SJCRH30 (cell line): ENCODE results near the gene SPRR3. TPM values are rescaled to one million over a fixed set of nuclear protein-coding genes. Genes with fewer than 3 reads are reported as not detected.

Experiments
- DNase-seq, 2 experiments: peaks; one replicate each; pipeline ENCODE4 v3.0.0-alpha.2; 2015 to 2020
- H3K27ac ChIP-seq: fragments of 250-450 bp; sonication (Bioruptor Pico); 2 replicates; pipeline ENCODE4 v1.5.1; 2020; ENCODE audit warnings: mild to moderate bottlenecking, moderate library complexity
- H3K27me3 ChIP-seq: fragments of 250-450 bp; sonication (Bioruptor Pico); 2 replicates; pipeline ENCODE4 v1.5.1; 2020; ENCODE audit warnings: mild to moderate bottlenecking, moderate library complexity
- H3K36me3 ChIP-seq: fragments of 250-450 bp; sonication (Bioruptor Pico); 2 replicates; pipeline ENCODE4 v1.5.1; 2020; ENCODE audit warnings: mild to moderate bottlenecking, moderate library complexity
- H3K4me1 ChIP-seq: fragments of 250-450 bp; sonication (Bioruptor Pico); 2 replicates; pipeline ENCODE4 v1.5.1; 2020; ENCODE audit warnings: mild to moderate bottlenecking, moderate library complexity
- H3K4me3 ChIP-seq: fragments of 250-450 bp; sonication (Bioruptor Pico); 2 replicates; pipeline ENCODE4 v1.5.1; 2020; ENCODE audit warnings: mild to moderate bottlenecking, moderate library complexity
- H3K9me3 ChIP-seq: fragments of 250-450 bp; sonication (Bioruptor Pico); replicated peaks from 2 replicates; pipeline ENCODE4 v1.5.1; 2020; ENCODE audit warnings: mild to moderate bottlenecking, moderate library complexity
- total RNA-seq: library from RNA; depleted of rRNA; stranded (reverse); fragments of >200 nt; shearing (Covaris generic); gene quantifications from 2 replicates; pipeline ENCODE4 v1.2.3, GENCODE V29; 2014

The SPRR3 gene
- total RNA-seq, 1 experiment from 2014 or later = not detected

GRCh38 chr1:152972196-152972886 lies 29.2 kb upstream of the SPRR3 start:
- Histone ChIP-seq H3K36me3 (no peaks in the 10 kb centered on the region), H3K27ac (no peak overlapping the region), H3K4me3 (no peak overlapping the region), H3K27me3 (no peaks in the 10 kb centered on the region), H3K9me3 (no peaks in the 10 kb centered on the region), H3K4me1 (no peaks in the 10 kb centered on the region)
- no peak for DNase-seq

- Histone ChIP-seq H3K9me3 (no peaks in the 10 kb centered on the region), H3K4me3 (no peak overlapping the region), H3K36me3 (no peaks in the 10 kb centered on the region), H3K27me3 (no peaks in the 10 kb centered on the region), H3K4me1 (no peaks in the 10 kb centered on the region), H3K27ac (no peak overlapping the region)
- DNase-seq = no peak
Observed at GRCh38 chr1:152976688-152977087, 24.9 kb upstream of the SPRR3 start.

- no peak for DNase-seq
- H3K27ac ChIP-seq = no peak overlapping the region
- no peaks in the 10 kb centered on the region for H3K4me1 ChIP-seq
- H3K36me3 ChIP-seq = no peaks in the 10 kb centered on the region
- H3K27me3 ChIP-seq = no peaks in the 10 kb centered on the region
- H3K9me3 ChIP-seq = no peaks in the 10 kb centered on the region
- H3K4me3 ChIP-seq = no peak overlapping the region
Observed at GRCh38 chr1:152977614-152978013, 23.9 kb upstream of the SPRR3 start.

- Histone ChIP-seq H3K27ac (no peak overlapping the region), H3K36me3 (no peaks in the 10 kb centered on the region), H3K27me3 (no peaks in the 10 kb centered on the region), H3K4me3 (no peak overlapping the region), H3K4me1 (no peaks in the 10 kb centered on the region), H3K9me3 (no peaks in the 10 kb centered on the region)
- no peak for DNase-seq
Observed at GRCh38 chr1:152980676-152981075, 20.9 kb upstream of the SPRR3 start.

- Histone ChIP-seq H3K9me3 (no peaks in the 10 kb centered on the region), H3K4me3 (no peak overlapping the region), H3K36me3 (no peaks in the 10 kb centered on the region), H3K27ac (no peak overlapping the region), H3K4me1 (no peaks in the 10 kb centered on the region), H3K27me3 (no peaks in the 10 kb centered on the region)
- DNase-seq = no peak
Observed at GRCh38 chr1:152981146-152981871, 20.2 kb upstream of the SPRR3 start.

GRCh38 chr1:152982076-152982475 lies 19.5 kb upstream of the SPRR3 start:
- DNase-seq = no peak
- H3K27ac ChIP-seq = no peak overlapping the region

GRCh38 chr1:152983234-152983633 lies 18.3 kb upstream of the SPRR3 start:
- no peaks in the 10 kb centered on the region for H3K9me3 ChIP-seq

More at GRCh38 chr1:152982076-152982475, 19.5 kb upstream of the SPRR3 start:
- Histone ChIP-seq H3K4me1 (no peaks in the 10 kb centered on the region), H3K4me3 (no peak overlapping the region), H3K27me3 (no peaks in the 10 kb centered on the region), H3K36me3 (no peaks in the 10 kb centered on the region), H3K9me3 (no peaks in the 10 kb centered on the region)

GRCh38 chr1:152983743-152984142 lies 17.8 kb upstream of the SPRR3 start, which contains the start of gene SPRR1A:
SPRR1A (plus strand) TSS chr1:152984081; CDS start chr1:152985231, 1,150 bp downstream.
- Histone ChIP-seq H3K27me3 (0 out of 2 replicates have a peak, but pooled peaks cover 3% of the 10 kb centered on the region), H3K4me3 (no peak within 1 kb of the TSS), H3K36me3 (no peaks in the 10 kb centered on the region), H3K4me1 (no peaks in the 10 kb centered on the region), H3K9me3 (no peaks in the 10 kb centered on the region), H3K27ac (no peak within 1 kb of the TSS)
- DNase-seq = no peak

More at GRCh38 chr1:152983234-152983633, 18.3 kb upstream of the SPRR3 start:
- H3K36me3 ChIP-seq = no peaks in the 10 kb centered on the region
- no peaks in the 10 kb centered on the region for H3K4me1 ChIP-seq
- DNase-seq = no peak
- no peak overlapping the region for H3K4me3 ChIP-seq
- no peaks in the 10 kb centered on the region for H3K27me3 ChIP-seq
- H3K27ac ChIP-seq = no peak overlapping the region

- Histone ChIP-seq H3K9me3 (no peaks in the 10 kb centered on the region), H3K4me3 (no peak overlapping the region), H3K27me3 (0 out of 2 replicates have a peak, but pooled peaks cover 3% of the 10 kb centered on the region), H3K36me3 (no peaks in the 10 kb centered on the region), H3K27ac (no peak overlapping the region), H3K4me1 (no peaks in the 10 kb centered on the region)
- DNase-seq = no peak
Observed at GRCh38 chr1:152986578-152986977, 15.0 kb upstream of the SPRR3 start.

GRCh38 chr1:152993186-152993585 lies 8.4 kb upstream of the SPRR3 start:
- DNase-seq = no peak
- Histone ChIP-seq H3K27me3 (0 out of 2 replicates have a peak, but pooled peaks cover 3% of the 10 kb centered on the region), H3K4me3 (no peak overlapping the region), H3K36me3 (no peaks in the 10 kb centered on the region), H3K9me3 (no peaks in the 10 kb centered on the region), H3K4me1 (no peaks in the 10 kb centered on the region), H3K27ac (no peak overlapping the region)

- Histone ChIP-seq H3K9me3 (no peaks in the 10 kb centered on the region), H3K27ac (no peak overlapping the region), H3K27me3 (no peaks in the 10 kb centered on the region), H3K4me3 (no peak overlapping the region), H3K36me3 (no peaks in the 10 kb centered on the region), H3K4me1 (no peaks in the 10 kb centered on the region)
- DNase-seq = no peak
Observed at GRCh38 chr1:152995842-152996241, 5.7 kb upstream of the SPRR3 start.

- Histone ChIP-seq H3K27me3 (no peaks in the 10 kb centered on the region), H3K9me3 (no peaks in the 10 kb centered on the region), H3K36me3 (no peaks in the 10 kb centered on the region), H3K4me1 (no peaks in the 10 kb centered on the region), H3K4me3 (no peak overlapping the region), H3K27ac (no peak overlapping the region)
- DNase-seq = no peak
Observed at GRCh38 chr1:152996633-152997400, 4.7 kb upstream of the SPRR3 start.

GRCh38 chr1:152997901-152998300 lies 3.6 kb upstream of the SPRR3 start:
- Histone ChIP-seq H3K27me3 (no peaks in the 10 kb centered on the region), H3K4me3 (no peak overlapping the region), H3K27ac (no peak overlapping the region), H3K9me3 (no peaks in the 10 kb centered on the region), H3K36me3 (no peaks in the 10 kb centered on the region), H3K4me1 (no peaks in the 10 kb centered on the region)
- no peak for DNase-seq

- H3K27me3 ChIP-seq = no peaks in the 10 kb centered on the region
- H3K27ac ChIP-seq = no peak overlapping the region
- no peak for DNase-seq
- no peaks in the 10 kb centered on the region for H3K36me3 ChIP-seq
- H3K9me3 ChIP-seq = no peaks in the 10 kb centered on the region
- H3K4me1 ChIP-seq = no peaks in the 10 kb centered on the region
- H3K4me3 ChIP-seq = no peak overlapping the region
Observed at GRCh38 chr1:152998476-152998875, 3.1 kb upstream of the SPRR3 start.

GRCh38 chr1:152999818-153000217 lies 1.7 kb upstream of the SPRR3 start:
- H3K4me3 ChIP-seq = no peak overlapping the region
- no peaks in the 10 kb centered on the region for H3K9me3 ChIP-seq
- H3K27ac ChIP-seq = no peak overlapping the region
- H3K4me1 ChIP-seq = no peaks in the 10 kb centered on the region
- H3K27me3 ChIP-seq = no peaks in the 10 kb centered on the region
- no peaks in the 10 kb centered on the region for H3K36me3 ChIP-seq
- no peak for DNase-seq
